VCaP (cell line): ENCODE data around the gene MRPL33.
"Not testable (repeated sequence)": the region's sequence is repeated elsewhere in the genome, so short reads cannot be mapped to it uniquely, and the experiment has no call there.

Experiments
- H3K27ac ChIP-seq: fragments of 450-650 bp; 2 replicates; pipeline ENCODE4 v1.5.1; 2017
- TF ChIP-seq, protein P1 (sequence below): fragments of 450-650 bp; conservative IDR thresholded peaks from 2 replicates; pipeline ENCODE4 v1.5.1; 2017; ENCODE audit warnings: mild to moderate bottlenecking, moderate library complexity

Gene MRPL33

DNA sequence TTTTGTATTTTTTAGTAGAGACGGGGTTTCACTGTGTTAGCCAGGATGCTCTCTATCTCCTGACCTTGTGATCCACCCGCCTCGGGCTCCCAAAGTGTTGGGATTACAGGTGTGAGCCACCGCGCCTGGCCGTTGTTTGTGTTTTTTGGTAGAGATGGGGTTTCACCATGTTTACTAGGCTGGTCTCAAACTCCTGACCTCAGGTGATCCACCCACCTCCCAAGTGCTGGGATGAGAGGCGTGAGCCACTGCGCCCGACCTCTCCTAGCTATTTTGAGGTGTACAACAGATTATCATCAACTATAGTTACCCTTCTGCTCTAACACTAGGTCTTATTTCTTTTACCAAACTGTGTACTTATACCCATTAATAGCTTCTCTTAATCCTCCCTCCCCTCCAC, 28.9 kb upstream of the MRPL33 start:
- TF ChIP-seq, protein P1, sequence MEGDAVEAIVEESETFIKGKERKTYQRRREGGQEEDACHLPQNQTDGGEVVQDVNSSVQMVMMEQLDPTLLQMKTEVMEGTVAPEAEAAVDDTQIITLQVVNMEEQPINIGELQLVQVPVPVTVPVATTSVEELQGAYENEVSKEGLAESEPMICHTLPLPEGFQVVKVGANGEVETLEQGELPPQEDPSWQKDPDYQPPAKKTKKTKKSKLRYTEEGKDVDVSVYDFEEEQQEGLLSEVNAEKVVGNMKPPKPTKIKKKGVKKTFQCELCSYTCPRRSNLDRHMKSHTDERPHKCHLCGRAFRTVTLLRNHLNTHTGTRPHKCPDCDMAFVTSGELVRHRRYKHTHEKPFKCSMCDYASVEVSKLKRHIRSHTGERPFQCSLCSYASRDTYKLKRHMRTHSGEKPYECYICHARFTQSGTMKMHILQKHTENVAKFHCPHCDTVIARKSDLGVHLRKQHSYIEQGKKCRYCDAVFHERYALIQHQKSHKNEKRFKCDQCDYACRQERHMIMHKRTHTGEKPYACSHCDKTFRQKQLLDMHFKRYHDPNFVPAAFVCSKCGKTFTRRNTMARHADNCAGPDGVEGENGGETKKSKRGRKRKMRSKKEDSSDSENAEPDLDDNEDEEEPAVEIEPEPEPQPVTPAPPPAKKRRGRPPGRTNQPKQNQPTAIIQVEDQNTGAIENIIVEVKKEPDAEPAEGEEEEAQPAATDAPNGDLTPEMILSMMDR, result no peak
- H3K27ac ChIP-seq, result no peak overlapping the region

DNA sequence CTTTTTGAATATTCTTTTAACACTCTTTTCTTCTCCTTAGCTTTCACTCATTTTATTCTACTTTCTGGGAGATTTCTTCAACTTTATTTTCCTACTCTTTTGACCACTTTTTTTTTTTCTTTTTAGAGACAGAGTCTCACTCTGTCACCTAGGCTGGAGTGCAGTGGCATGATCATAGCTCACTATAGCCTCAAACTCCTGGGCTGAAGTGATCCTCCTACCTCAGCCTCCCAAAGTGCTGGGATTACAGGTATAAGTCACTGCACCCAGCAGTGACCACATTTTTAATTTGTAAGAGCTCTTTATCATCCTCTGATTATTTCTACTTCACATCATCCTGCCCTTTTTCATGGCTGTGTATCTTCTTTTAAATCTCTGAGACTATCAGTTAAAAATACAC, 26.0 kb upstream of the MRPL33 start:
- H3K27ac ChIP-seq, result not testable (repeated sequence)

DNA sequence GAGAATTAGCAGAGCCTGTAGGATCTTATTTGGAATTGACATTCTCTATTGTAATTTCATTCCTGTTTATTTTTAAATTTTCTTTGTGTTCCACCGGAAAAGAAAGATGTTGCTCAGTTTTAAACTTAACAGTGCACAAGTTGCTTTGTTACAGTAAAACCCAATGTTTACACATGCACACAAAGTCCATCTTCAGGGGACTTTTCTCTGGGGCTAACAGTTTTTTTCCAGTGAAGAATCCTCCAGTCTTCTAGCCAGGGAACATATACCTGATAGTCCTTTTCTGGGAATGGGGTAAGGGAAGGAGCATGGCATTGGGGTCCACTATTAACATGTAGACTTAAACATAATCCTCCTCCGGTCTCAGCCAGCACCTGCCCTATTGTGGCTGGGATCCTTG, 25.2 kb upstream of the MRPL33 start:
- TF ChIP-seq, protein P1, result no peak
- no peak overlapping the region for H3K27ac ChIP-seq

DNA sequence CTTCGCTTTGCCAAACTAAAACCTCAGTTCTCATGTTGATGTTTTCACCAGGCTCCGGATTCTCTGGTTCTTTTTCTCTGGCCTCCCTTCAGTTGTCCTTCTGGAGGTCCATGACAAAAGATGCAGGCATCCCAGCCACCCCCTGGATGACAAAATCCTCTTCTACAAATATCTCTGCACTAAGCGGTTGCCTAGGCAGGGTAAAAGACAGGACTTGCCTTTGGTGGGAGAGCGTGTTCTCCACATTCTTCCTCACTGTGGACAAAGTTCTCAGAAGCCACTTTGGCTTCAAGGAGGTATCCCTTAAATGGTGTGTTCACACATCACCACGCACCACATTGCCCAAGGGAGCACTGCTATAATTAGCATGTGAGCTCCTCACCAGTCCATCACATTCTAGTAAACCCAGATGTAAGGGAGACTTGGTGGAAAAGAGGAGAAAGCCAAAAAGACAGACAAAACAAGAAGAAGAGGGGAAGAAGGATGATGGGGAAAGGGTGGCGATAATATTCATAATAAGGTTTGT, 23.6 kb upstream of the MRPL33 start:
- H3K27ac ChIP-seq, result no peak overlapping the region
- TF ChIP-seq, protein P1, result no peak

DNA sequence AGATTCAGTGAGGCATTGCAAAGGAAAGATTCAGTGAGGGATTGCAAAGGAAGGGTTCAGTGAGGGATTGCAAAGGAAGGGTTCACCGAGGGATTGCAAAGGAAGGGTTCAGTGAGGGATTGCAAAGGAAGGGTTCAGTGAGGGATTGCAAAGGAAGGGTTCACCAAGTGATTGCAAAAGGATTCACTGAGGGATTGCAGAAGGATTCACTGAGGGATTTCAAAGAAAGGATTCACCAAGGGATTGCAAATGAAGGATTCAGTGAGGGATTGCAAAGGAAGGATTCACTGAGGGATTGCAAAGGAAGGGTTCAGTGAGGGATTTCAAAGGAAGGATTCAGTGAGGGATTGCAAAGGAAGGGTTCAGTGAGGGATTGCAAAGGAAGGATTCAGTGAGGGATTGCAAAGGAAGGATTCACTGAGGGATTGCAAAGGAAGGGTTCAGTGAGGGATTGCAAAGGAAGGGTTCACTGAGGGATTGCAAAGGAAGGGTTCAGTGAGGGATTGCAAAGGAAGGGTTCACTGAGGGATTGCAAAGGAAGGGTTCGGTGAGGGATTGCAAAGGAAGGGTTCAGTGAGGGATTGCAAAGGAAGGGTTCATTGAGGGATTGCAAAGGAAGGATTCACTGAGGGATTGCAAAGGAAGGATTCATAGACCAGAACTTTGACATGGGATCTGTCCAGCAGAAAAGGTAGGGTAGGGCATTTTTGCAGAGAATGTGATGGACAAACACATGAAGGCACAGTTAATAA, 22.5 kb upstream of the MRPL33 start:
- H3K27ac ChIP-seq, result not testable (repeated sequence)

DNA sequence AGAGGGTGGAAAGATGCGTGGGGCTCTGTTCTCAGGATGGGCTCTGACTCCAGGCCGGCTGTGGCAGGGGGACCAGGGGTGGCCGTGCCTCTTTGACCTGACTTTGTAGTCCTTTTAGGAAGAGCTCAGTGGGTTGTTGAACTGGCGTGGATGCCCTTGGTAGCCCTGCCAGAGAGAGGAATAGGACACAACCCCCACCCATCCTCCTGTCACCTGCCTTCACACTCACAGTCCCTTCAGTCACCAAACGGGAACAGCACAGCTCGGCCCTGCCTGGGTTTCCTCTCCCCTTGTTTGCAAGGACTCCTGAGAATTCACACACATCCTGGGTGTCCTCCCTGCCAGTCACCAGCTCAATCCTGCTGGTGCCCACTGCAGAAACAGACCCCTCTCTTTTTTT, 20.1 kb upstream of the MRPL33 start:
- no peak overlapping the region for H3K27ac ChIP-seq
- TF ChIP-seq, protein P1, result no peak

DNA sequence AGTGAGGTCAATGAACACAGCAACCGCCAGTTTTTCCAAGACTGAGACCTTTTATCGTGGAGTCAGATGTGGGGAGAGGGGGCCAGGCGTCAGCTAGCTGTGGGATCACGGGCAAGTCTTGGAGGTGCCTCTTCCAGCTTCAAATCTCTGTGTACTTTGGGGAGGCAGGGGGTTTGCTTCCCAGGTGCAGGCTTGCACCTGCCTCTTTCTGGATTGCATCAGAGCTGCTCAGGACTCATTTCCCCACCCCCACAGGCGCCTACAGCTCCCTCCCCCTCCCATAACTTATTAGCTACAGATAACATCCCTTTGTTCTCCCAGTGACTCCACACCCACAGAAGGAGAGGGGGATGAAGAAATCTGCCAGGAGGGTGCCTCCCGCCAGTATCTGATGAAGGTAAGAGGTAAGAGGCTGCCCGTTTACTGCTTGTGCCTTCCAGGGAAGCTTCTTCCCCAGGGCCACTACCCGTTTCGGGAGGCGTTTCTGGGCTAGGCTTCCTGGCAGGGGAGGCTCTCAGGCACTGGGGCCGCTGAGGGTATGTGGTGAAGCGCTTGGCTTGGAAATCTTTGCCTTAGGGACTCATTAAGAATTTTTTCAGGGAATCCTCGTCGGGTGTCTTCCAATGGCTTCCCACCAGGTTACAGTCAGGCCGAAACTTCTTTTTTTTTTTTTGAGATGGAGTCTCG, 18.8 kb upstream of the MRPL33 start:
- TF ChIP-seq, protein P1, result no peak
- H3K27ac ChIP-seq, result no peak overlapping the region

DNA sequence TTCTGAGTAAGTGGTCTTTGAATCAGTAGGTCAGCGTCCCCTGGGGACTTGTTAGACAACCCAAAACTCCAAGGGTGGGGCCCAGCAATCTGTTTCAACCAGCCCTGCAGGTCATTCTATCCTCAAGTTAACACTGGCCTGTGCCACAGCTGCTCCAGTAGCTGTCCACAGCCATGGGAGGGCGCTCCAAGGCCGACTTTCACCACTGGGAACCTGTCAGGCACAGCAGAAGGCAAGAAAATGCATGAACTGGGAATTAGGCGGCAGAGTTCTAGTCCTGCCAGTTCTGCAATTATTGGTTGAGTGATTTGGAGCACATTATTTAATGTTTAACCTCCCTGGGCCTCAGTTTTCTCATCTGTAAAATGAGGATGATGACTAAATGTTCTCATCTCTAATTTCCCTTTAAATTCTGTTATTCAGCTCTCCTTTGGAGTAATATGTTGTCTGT, 17.4 kb upstream of the MRPL33 start:
- TF ChIP-seq, protein P1, result peak; percentile 86
- H3K27ac ChIP-seq, result no peak overlapping the region
